ENCODE data around the gene ELL. TPM values are rescaled to one million over a fixed set of nuclear protein-coding genes. Genes with fewer than 3 reads are reported as not detected.

Gene ELL
- total RNA-seq, 1 donor from 2014 or later = 11.0 TPM

DNA sequence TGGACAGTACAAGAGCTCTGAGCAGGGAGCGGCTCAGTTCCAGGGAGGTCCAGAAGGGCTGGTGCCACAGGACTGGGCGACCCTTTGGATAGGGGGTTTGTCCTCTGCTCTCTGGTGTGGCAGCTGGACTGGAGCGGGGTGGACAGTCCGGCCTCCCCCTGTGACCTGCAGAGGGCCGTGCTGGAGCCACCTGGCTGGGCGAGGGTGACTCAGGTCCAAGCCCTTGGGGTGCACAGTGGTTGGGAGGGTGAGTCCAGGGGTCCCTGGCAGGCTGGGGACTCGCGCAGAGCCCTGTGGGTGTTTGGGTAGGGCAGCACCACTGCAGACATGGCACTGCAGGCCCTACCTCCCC, 95.5 kb downstream of the ELL start:
- DNase-seq (ENCODE audit: low spot score) = no peak
- no peak overlapping the region for H3K27ac Mint-ChIP-seq (ENCODE audit: unreplicated experiment)
- TF ChIP-seq, protein P1, sequence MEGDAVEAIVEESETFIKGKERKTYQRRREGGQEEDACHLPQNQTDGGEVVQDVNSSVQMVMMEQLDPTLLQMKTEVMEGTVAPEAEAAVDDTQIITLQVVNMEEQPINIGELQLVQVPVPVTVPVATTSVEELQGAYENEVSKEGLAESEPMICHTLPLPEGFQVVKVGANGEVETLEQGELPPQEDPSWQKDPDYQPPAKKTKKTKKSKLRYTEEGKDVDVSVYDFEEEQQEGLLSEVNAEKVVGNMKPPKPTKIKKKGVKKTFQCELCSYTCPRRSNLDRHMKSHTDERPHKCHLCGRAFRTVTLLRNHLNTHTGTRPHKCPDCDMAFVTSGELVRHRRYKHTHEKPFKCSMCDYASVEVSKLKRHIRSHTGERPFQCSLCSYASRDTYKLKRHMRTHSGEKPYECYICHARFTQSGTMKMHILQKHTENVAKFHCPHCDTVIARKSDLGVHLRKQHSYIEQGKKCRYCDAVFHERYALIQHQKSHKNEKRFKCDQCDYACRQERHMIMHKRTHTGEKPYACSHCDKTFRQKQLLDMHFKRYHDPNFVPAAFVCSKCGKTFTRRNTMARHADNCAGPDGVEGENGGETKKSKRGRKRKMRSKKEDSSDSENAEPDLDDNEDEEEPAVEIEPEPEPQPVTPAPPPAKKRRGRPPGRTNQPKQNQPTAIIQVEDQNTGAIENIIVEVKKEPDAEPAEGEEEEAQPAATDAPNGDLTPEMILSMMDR (IDR thresholded peaks at IDR 0.05; ENCODE audit: unreplicated experiment) = no peak
- H3K9me3 Mint-ChIP-seq (ENCODE audit: unreplicated experiment) = no peaks in the 10 kb centered on the region
- H3K4me3 Mint-ChIP-seq (ENCODE audit: unreplicated experiment) = no peak overlapping the region
- H3K36me3 Mint-ChIP-seq (ENCODE audit: low read depth, unreplicated experiment) = no peaks in the 10 kb centered on the region
- peaks cover 18% of the 10 kb centered on the region for H3K27me3 Mint-ChIP-seq (ENCODE audit: unreplicated experiment)
- H3K4me1 Mint-ChIP-seq (ENCODE audit: unreplicated experiment) = peaks cover 4% of the 10 kb centered on the region

DNA sequence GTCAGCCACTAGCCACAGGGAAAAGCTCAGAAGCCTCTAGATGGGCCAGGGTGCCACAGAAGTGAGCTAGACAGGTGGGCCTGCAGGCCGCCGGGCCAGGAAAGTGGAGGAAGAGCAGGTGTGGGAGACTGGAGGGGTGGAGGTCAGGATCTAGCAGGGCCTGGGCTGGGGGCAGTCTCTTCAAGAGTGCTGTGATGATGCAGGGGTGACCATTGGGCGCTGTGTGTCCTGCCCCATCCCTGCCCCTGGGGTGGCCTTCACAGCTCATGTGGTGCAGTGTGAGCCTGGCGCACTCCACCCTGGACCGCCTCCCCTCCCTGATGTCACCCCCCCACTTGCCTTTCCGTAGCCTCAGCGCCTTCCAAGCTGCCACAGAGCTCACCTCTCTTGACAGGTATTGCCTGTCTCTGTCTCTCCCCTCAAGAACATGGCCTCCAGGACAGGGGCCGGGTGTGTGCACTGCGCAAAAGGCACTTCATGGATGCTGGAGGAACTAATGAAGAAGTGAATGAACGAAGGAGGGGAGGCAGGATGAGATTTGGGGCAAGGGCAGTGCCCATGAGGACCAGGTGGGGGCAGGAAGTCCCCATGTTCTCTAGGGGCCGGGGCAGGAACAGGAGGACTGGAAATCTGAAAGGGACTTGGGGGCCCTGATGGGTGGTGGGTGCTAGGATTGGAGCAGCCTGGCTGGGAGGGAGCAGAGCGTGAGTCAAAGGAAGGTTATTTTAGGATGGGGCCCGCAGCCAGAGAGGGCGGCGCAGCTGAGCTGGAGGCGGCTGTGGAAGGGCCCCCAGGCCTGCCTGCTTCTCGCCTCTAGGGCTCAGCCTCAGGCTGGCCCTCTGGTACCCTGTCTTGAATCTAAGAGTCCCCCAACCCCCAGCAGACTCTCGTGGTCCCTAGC, 96.1 kb downstream of the ELL start:
- H3K9me3 Mint-ChIP-seq (ENCODE audit: unreplicated experiment) = no peaks in the 10 kb centered on the region
- H3K36me3 Mint-ChIP-seq (ENCODE audit: low read depth, unreplicated experiment) = no peaks in the 10 kb centered on the region
- H3K4me3 Mint-ChIP-seq (ENCODE audit: unreplicated experiment) = no peak overlapping the region
- no peak for DNase-seq (ENCODE audit: low spot score)
- H3K27me3 Mint-ChIP-seq (ENCODE audit: unreplicated experiment) = peaks cover 19% of the 10 kb centered on the region
- no peak overlapping the region for H3K27ac Mint-ChIP-seq (ENCODE audit: unreplicated experiment)
- H3K4me1 Mint-ChIP-seq (ENCODE audit: unreplicated experiment) = peaks cover 4% of the 10 kb centered on the region
- TF ChIP-seq, protein P1 (IDR thresholded peaks at IDR 0.05; ENCODE audit: unreplicated experiment) = no peak

DNA sequence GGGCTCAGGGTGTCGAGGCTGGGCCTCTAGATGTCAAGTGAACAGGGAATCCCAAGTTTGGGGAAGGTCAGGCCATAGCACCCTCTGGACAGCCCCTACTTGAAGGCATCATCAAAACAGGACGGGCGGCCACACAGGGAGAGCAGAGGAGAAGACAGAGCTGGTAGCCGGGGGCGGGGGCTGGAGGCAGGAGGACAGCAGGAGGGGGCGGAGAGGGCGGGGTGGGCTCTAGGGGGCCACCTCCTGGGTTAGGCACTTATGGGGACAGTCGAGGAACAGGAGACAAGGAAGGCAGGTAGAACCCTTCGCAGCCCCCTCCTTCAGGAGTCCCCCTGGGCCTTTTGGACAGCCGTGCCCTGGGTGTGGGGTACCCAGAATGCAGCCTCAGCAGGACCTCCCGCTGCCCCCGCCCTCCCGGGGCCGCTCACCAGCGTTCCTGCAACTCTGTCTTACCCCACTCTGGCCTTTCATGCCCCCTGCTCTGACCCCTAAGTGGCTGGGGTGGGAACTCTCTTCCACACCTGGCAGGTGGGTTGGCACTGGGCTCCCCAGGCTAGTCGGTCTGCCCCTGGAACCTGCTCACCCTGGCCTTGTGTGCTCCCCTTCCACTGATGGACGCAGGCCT, 96.9 kb downstream of the ELL start:
- Mint-ChIP-seq H3K4me3 (ENCODE audit: unreplicated experiment) (no peak overlapping the region), H3K9me3 (ENCODE audit: unreplicated experiment) (no peaks in the 10 kb centered on the region), H3K27me3 (ENCODE audit: unreplicated experiment) (peaks cover 25% of the 10 kb centered on the region), H3K36me3 (ENCODE audit: low read depth, unreplicated experiment) (no peaks in the 10 kb centered on the region), H3K27ac (ENCODE audit: unreplicated experiment) (no peak overlapping the region), H3K4me1 (ENCODE audit: unreplicated experiment) (peaks cover 4% of the 10 kb centered on the region)
- TF ChIP-seq, protein P1 (IDR thresholded peaks at IDR 0.05; ENCODE audit: unreplicated experiment) = no peak
- no peak for DNase-seq (ENCODE audit: low spot score)

DNA sequence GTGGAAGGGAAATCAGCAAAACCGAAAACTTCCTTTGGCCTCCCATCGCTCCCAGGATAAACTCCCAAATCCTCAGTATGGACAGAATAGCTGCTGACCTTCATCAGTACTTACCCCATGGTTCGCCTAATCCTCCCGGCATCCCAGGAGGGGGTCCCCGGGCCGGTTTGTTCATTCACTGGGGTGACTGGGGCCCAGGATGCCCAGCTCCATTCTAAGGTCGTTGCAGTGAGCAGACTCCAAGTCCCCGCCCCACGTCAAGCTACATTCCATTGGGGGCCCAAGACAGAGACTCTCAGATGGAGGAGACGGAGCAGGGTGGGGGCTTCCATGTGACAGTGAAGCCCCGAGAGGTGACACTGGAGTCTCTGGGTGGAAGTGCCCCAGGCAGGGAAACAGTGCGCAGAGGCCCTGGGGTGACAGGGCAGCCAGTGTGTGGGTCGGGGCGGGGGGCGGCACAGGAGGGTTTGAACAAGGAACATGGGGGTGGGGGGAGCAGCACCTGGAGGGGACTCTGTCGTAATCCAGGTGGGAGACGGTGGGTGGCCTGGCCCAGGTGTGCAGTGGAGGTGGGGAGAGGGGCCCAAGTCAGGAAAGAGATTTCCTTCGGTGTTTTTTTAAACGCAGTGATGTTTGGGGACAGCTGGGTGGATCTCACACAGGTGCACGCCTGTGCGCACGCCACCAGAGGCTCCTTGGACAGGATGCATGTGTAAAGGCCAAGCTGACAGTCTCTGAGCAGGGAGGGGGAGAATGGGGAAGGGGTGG, 97.6 kb downstream of the ELL start:
- H3K4me3 Mint-ChIP-seq (ENCODE audit: unreplicated experiment) = no peak overlapping the region
- peaks cover 26% of the 10 kb centered on the region for H3K27me3 Mint-ChIP-seq (ENCODE audit: unreplicated experiment)
- H3K9me3 Mint-ChIP-seq (ENCODE audit: unreplicated experiment) = no peaks in the 10 kb centered on the region
- no peaks in the 10 kb centered on the region for H3K36me3 Mint-ChIP-seq (ENCODE audit: low read depth, unreplicated experiment)
- H3K27ac Mint-ChIP-seq (ENCODE audit: unreplicated experiment) = no peak overlapping the region
- TF ChIP-seq, protein P1 (IDR thresholded peaks at IDR 0.05; ENCODE audit: unreplicated experiment) = no peak
- H3K4me1 Mint-ChIP-seq (ENCODE audit: unreplicated experiment) = peaks cover 4% of the 10 kb centered on the region
- DNase-seq (ENCODE audit: low spot score) = no peak
